ENCODE results near the gene MCM6.

- TF ChIP-seq CTCF (conservative IDR thresholded peaks at IDR 0.05; ENCODE audit: low read depth in 2 of 2) (no peak), CREB1 (CRISPR knock-in tag; IDR thresholded peaks at IDR 0.05; ENCODE audit: low read depth) (no peak), EZH2 (IDR thresholded peaks at IDR 0.05; ENCODE audit: low read depth, unreplicated experiment) (no peak), REST (IDR thresholded peaks at IDR 0.05; ENCODE audit: unreplicated experiment) (no peak)
Observed at GRCh38 chr2:135843671-135844070, 32.6 kb downstream of the MCM6 start.
